NCI-H774 (cell line): ENCODE measurements around the gene LRP10.
"Not testable (repeated sequence)": the region's sequence is repeated elsewhere in the genome, so short reads cannot be mapped to it uniquely, and the experiment has no call there.

Source experiments
- DNase-seq: peaks from one replicate; lab custom pipeline; 2025; lab: John Stamatoyannopoulos, UW

The LRP10 gene

GRCh38 chr14:22871224-22872032, at the start of gene LRP10:
TSS of gene LRP10 (plus strand) at chr14:22871740. CDS start at chr14:22872304, 564 bp downstream.
- peak; percentile 85 for DNase-seq

- DNase-seq: no peak
Observed at GRCh38 chr14:22822016-22822570, 49.4 kb upstream of the LRP10 start.

- DNase-seq: no peak
Observed at GRCh38 chr14:22822571-22823098, 48.9 kb upstream of the LRP10 start.

GRCh38 chr14:22824711-22825359, 46.7 kb upstream of the LRP10 start:
- DNase-seq: no peak

GRCh38 chr14:22829076-22829660, 42.4 kb upstream of the LRP10 start:
- not testable (repeated sequence) for DNase-seq

GRCh38 chr14:22829661-22830442, 41.7 kb upstream of the LRP10 start, which contains the start of gene MRPL52:
TSS of gene MRPL52 (plus strand) at chr14:22829887. CDS start at chr14:22829913, 26 bp downstream.
- DNase-seq: peak; percentile 88

GRCh38 chr14:22830443-22831010, 41.0 kb upstream of the LRP10 start:
- DNase-seq: no peak

- DNase-seq: no peak
Observed at GRCh38 chr14:22835505-22835904, 36.0 kb upstream of the LRP10 start.

- no peak for DNase-seq
Observed at GRCh38 chr14:22836301-22837113, 35.0 kb upstream of the LRP10 start, which contains the start of gene MMP14. TSS of gene MMP14 (plus strand) at chr14:22836585. CDS start at chr14:22836818, 233 bp downstream.

- no peak for DNase-seq
Observed at GRCh38 chr14:22837114-22837749, 34.3 kb upstream of the LRP10 start.

- no peak for DNase-seq
Observed at GRCh38 chr14:22837750-22838538, 33.6 kb upstream of the LRP10 start.

- DNase-seq: no peak
Observed at GRCh38 chr14:22838631-22839041, 32.9 kb upstream of the LRP10 start.

GRCh38 chr14:22839159-22839779, 32.3 kb upstream of the LRP10 start:
- no peak for DNase-seq

- DNase-seq: no peak
Observed at GRCh38 chr14:22841311-22841710, 30.2 kb upstream of the LRP10 start.

GRCh38 chr14:22841769-22842168, 29.8 kb upstream of the LRP10 start:
- no peak for DNase-seq

- DNase-seq: no peak
Observed at GRCh38 chr14:22842211-22843122, 29.1 kb upstream of the LRP10 start.
